GM19240 (cell line): ENCODE results near the gene RNASET2.

Experiments used
- DNase-seq: peaks from one replicate; pipeline ENCODE4 v3.0.0; 2011; ENCODE audit warnings: low spot score; ENCODE audit not compliant: insufficient read length

Gene RNASET2

DNA sequence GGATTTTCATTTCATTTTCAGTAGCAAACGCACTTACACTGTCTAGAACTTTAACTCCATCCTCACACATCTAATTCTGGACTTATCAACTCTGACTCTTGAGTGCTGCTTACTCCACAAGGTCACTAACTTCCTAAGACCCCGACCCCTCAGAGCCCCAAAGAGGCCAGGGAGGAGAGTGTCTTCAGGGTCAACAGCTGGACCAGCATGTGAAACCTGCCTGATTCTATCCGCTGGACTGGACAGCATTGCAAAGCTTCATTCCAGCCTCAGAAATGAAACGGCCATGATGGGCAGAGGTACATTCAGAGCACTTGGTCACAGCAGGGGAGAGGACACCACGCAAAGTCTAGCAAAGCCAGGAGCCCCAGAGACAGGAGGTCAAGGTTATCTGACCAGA is 9.1 kb downstream of the RNASET2 start:
- DNase-seq, result no peak

DNA sequence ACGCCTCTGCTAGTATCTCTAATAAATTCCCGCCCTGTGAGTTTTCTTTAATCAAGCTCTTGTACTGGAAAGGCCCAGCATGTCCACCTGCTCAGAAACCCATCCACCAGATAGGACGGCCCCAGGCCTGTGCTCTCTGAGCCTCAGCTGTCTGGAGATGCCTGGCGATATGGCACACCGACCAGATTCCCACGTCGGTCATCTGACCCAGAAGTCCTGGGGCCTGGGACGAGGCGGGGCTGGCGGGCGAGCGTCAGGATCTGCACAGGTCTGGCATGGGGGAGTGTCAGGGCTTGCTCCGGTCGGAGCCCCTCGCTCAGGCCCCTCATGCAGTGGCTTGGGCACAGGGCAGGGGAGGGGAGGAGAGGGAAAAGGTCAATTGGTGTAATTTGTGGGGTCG is 10.2 kb downstream of the RNASET2 start:
- DNase-seq, result no peak

DNA sequence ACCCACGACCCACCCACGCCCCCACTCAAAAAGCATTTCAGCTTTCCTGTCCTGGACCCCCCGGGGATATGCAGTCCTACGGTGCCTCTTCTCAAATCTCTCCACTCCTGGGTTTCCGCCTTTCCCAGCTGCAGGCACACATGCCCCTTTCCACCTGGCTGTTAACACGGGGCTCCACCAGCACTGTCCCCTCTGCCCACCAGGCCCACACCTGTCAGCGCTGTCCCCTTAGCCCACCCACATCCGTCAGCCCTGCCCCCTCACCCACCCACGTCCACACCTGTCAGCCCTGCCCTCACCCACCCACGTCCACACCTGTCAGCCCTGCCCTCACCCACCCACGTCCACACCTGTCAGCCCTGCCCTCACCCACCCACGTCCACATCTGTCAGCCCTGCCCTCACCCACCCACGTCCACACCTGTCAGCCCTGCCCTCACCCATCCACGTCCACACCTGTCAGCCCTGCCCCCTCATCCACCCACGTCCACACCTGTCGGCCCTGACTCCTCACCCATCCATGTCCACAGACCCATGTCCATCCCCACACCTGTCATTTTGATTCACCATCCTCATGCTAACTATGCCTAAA is 11.6 kb downstream of the RNASET2 start:
- no peak for DNase-seq

DNA sequence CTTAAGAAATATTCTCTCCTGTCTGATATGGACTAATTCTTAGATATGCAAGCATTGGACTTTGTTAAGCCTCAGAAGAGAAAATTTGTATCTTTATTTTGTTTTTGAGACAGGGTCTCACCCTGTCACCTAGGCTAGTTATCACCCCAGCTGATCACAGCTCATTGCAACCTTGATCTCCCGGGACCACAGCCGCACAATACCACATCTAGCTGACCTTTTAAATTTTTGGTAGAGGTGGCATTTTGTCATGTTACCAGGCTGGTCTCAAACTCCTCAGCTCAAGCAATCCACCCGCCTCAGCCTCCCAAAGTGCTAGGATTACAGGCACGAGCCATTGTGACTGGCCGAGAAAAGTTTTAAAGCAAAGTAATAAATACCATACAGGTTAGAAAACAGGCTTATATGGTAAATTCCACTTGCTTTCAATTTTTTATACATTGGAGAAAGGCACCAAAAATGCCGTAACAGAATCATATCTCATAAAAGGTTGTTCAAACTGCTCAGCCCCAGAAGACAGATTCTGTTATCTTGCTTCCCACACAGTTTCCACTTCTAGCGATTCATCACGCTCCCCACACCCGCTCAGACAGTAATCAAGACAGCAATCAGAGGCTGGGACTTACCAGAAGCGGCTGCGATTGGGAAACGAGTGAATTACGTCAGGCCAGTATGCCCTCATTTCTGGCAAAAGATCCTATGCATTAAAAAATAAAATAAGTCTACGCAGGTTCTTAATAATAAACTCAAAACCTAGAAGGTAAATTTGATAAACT is 13.8 kb downstream of the RNASET2 start:
- DNase-seq, result no peak

DNA sequence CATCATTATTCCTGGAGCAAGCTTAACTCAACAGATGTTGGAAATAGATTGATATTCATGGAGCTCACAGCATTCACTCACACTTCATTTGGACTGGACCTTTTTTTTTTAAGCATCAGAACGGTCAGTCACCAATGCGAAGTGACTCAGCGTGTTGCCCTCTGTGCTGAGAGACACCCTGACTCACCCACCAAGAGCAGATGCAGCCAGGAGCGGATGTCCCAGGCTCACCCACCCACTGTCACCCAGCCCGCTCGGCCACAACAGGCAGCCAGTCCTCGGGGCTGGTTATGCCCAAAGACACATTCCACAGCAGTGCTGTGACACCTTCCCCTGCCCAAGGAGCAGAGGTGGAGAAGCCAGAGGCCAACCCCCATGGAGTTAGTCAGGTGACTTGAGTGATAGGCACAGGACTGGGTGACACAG is 15.7 kb downstream of the RNASET2 start:
- no peak for DNase-seq

DNA sequence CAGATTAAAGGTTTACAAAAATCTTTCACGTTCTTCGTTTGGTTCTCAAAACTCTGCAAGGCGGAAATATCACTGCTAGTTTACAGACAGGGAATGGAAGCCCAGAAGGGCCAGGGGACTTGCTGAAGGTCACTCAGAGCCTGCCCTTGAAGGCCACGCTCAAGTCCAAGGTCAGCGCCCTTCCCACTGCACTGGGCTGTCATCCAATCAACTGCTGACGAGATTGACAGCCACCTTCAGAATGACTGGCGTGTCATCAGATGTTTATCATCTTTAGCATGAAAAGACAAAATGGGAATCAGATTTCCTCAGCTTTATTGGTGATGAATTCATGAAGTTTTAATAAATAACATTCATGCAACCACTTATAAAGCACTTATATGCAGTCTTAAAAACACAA is 16.5 kb downstream of the RNASET2 start:
- DNase-seq, result no peak

DNA sequence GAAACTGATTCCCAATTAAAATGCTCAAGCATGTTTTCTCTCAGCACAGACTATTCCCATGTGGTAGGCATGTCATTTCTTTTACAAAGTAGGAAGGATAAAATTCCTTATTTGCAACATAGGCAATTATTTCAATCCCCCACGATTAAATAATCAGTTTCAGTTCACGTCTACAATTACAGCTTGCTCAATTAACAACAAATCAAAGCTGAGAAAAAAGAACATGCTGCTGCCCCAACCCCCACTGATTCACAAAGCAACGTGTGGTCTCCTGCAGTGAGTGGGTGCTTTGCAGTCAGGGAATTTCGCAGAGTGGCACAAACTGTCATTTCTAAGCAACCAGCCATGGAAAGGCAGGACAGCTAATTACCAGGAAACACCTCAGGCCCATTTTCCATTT is 17.0 kb downstream of the RNASET2 start:
- DNase-seq, result no peak

DNA sequence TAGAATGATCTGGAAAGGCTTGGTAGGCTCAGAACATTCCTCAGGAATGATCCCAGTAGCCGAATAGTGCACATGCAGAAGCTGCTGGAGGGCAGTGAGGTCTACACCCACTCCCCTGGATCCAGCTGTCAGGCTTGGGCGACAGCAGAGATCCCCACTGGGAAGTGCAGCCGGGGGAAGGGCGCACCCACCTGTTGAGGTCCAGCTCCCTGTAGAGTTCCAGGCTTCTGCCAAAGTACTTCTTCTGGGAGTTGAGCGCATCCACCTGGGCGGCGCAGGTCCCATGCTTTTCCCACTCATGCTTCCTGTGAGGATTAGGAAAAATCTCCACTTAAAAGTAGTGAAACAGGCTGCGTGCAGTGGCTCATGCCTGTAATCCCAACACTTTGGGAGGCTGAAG is 17.6 kb downstream of the RNASET2 start:
- no peak for DNase-seq

DNA sequence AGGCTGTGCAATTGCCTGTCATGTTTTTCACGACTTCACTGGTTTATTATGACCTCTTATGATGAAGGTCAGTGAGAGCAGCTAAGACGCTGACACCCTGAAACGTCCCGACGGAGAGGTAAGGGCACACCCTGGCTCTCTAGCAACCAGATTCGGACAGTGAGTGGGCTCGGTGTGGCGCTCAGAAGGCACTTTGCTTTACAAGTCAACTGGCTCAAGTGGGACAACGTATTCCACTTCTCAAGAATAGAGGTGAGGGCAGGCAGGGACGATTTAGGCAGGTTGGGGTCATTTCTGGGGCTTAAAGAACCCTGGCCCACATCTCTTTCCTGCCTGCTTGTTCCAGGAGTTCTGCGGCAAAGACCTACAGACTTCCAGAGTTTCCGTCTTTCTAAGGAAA is 18.2 kb downstream of the RNASET2 start:
- no peak for DNase-seq

DNA sequence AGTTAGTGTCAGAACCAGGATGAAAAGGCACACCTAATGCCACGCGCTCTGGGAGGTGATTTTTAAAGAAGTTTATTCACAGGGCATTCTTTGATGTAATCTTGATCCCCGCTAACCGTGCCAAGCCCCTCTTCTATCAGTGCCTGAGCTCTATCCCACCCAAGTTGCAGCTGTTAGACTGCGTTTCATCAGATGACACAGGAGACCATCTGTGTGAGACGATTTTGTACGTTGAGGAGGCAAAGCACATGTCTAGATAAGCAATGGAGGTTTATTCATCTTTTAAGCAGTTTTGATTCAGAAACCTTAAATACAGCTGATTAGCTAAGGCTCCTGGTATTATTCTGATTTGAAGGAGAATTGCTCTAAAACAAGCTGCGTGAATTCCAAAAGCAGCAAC is 18.6 kb downstream of the RNASET2 start:
- DNase-seq, result no peak

DNA sequence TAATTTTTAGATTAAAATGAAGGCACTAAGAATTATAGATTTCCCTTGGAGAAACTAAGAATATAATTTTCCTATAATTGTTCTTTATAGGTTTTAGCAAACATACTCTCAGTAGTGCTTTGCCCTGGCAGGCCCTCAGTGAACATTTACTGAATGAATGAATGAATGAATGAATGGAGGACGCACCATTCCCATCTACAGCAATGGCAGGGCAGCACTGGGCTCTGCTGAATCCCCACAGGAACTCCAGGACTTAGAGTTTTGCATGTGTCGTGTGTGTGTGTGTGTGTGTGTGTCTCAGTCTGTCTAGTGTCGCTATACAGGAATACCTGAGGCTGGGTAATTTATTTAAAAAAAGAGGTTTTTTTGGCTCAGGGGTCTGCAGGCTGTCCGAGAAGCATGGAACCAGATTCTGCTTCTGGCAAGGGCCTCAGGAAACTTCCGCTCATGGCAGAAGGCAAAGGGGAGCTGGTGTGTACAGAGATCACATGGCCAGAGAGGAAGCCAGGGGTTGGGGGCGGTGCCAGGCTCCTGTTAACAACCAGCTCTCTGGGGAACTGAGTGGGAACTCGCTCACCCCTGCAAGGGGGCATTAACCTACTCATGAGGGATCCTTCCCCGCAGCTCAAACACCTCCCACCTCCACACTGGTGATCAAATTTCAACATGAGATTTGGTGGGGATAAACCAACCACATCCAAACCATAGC is 20.1 kb downstream of the RNASET2 start:
- no peak for DNase-seq

DNA sequence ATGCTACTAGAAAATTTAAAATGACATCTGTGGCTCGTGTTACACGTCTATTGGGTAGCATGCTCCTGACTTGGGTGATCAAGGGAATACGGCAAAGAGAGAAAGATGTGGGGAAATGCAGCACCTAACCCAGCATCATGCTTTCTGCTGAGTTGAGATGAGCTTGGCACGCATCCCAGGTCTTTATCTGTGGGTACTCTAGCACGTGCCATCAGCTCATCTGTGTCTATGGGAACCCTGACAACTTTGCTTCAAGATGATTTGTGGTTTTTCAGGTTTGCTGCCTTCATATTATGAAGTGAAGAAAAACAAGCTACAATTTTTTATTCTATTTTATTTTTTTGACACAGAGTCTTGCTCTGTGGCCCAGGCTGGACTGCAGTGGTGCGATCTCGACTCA is 21.0 kb downstream of the RNASET2 start:
- no peak for DNase-seq

DNA sequence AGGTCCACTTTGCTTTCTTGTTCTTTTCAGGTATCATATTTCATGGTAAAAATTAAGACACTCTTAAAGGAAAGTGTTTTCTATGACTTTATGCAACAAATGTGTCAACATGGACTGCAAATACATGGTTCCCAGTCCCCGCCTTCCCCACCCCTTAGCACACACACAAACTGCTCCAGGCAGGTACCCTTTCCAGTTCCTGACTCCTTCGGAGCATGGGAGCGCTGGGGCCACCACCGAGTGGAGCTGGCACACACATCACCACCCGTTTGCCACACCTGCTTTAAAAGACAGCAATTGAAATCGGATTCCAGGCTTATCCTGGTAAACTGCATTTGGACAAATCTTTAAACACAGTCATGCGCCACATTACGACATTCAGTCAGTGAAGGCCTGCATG is 22.2 kb downstream of the RNASET2 start:
- DNase-seq, result no peak

DNA sequence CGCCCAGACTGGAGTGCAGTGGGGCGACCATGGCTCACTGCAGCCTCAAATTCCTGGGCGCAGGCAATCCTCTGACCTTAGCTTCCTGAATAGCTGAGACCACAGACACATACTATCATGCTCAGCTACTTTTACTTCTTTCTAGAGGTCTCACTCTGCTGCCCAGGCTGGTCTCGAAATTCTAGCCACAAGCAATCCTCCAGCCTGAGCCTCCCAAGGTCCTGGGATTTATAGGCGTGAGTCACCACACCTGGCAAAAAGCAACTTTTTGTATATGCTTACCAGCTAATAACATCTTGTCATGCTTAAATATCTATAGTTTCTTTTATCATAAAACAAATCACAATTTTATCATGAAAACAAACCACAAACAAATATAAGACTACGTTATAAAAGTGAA is 23.0 kb downstream of the RNASET2 start:
- DNase-seq, result no peak

DNA sequence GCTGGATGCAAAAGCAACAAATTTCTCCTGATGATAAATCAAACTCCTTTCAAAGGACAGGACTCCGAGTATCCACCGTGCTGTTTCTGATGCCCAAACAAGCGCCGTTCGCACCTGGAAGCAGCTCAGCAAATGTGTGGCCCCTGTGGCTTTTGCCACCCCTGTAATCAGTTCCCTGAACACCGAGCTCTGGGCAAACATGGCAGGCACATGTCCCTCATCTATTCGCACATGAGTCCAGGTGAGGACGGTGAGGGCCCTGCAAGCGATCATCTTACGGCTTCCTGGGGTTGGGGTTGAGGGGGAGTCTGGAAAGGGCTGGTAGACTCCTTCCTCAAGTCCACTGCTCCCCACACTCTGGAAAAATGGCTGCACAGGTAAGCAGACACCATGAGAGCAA is 23.7 kb downstream of the RNASET2 start:
- no peak for DNase-seq

DNA sequence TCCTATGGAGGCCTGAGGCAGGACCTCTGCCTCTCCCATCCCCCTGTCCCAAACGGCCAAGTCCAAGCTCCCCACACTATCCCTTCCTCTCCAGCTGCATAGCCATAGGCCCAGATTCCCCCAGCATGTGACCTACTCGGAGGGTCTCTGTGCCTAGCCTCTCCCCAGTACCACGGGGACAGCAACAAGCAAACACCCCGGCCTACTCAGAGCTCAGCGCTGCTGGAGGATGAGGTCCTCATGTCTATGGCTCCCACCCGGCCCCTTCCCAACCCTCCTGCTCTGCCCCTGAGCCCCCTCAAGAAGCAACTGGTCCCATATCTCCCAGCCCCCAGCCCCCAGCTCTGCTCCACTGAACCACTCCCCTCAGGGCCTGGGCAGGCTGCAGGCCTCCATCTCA is 24.2 kb downstream of the RNASET2 start:
- DNase-seq, result no peak

DNA sequence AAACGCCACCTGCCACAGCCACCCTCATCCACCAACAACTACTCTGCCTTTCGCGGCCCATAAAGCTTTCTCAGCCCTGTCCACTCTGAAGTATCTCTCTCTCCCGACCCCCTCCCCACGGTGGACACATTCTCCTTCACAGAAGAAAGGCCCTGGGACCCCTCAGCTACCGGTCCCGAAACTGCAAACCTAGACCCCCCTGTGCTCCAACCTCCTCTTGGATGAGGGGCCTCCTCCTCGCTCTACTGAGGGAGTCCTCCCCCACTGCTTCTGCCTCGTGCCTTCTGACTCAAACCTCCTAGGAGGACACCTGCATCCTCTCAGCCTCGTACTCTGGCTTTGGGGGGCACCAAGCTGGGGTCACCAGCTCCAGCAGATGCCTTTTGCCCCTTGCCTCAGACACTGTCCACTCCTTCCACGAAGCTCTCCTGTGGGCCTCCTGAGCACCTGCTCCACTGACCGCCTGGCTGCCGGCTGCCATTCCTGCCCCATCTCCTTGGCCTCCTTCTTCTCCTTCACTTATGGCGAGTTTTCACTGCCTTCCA is 24.9 kb downstream of the RNASET2 start:
- DNase-seq, result no peak

DNA sequence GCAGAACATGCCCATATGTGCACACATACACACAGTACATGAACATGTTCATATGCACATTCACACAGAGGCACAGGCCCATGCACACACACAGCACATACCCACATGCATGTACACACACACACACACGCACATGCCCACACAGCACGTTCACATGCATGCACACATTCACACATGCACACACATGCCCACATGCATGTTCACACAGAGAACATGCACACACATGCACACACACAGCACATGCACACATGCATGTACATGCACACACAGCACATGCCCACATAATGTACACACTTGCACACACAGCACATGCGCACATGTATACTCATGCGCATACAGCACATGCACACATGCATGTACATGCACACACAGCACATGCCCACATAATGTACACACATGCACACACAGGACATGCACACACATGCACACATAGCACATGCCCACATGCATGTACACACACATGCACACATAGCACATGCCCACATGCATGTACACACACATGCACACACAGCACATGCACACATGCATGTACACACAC is 25.9 kb downstream of the RNASET2 start:
- DNase-seq, result no peak

DNA sequence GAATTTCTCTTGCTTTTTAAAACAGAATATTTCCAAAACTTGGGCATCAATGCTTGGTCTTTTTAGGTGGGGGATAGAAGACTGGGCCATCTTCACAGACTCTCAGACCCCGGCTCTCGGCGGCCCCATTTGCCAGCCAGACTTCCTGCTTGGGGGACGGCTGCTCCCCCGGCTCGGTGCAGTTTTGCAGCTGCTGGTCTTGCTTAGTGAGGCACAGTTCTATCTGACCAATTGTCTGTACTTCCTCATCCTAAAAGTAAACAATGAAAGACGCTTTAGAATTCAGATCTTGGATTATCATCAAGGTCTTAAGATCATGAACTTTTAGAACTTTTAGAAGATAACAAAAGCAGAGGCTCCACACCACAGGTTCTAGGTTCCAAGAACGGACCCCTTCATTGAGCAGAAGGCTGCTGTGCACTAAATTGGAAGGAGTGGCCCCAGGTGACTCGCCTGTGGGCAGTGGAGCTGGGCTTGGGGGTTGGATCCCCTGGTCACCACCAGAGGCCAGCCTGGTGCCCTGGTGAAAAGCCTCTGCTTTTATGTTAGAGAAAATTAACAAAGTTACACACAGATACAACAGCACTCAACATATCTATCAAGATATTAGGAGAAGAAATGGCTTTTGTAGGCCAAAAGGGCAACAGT is 26.7 kb downstream of the RNASET2 start:
- no peak for DNase-seq

DNA sequence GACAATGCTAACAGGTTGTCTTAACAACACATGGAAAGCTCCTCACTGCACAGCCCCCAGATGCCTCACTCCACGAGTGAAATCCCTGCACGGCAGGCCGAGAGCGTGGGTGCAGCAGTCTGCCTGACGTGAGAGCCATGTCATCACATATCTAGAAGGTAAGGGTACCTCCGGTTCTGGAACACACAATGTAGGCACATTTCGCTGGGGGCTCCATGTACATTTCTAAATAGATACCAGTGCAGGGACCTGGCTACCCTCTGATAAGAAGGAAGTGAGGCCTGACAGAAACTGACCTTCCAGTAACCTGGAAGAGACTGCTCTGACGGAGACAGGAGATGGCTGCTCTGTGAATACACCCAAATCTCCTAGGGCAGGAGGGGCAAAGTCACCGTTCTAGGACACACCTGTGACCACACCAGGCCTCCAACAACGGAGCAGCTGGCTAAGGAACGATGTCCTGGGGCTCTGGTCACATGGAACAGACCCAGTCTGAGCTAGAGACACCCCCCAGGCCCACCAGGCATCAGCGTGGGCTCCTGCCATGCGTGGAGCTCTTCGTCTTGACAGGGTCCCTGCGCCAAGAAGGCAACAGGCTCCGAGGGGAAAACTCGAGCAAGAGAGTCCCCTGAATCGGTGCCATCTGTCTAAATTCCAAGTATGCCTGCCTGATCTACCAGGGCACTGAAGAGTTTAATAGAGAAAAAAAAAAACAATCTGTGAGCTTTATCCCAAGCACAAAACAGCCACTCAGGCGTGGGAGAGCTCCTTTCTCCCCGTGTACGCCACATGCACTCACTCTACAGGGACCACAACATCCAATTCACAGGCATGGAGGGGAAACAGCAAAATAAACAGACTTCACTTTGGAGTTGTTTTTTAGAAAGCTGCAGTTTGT is 27.5 kb downstream of the RNASET2 start:
- DNase-seq, result no peak
